ENCODE results near the gene AQP12B. TPM values are rescaled to one million over a fixed set of nuclear protein-coding genes. Genes with fewer than 3 reads are reported as not detected.
A peak's percentile ranks its signal among the peaks of the same experiment; 100 is the strongest.

AQP12B gene
- total and polyA plus RNA-seq, 2 of the 8 experiments (the other 6 are each of a cell fraction or from before 2014, with no cell fraction given), result not detected

DNA sequence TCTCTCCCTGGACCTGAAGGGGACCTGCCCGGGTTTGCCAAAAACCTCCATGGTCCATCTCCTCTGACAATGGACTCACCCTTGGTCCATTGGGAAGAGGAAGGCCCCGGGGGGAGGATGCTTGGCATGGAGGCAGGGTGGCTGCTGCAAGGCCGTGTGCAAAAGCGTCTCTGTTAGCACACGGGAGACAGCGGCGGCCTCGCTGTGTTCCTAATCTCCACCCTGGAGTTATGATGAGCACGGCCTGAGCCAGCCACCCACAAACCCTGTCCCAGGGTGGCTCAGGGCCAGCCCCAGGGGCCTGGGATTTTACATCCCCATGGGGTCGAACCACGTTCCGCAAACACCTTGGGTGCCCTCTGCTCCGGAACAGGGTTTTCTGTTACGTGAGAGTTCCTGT is 44.8 kb upstream of the AQP12B start:
- Histone ChIP-seq H2AK5ac (ENCODE audit: low read depth, low read length) (no peak overlapping the region), H4K5ac (ENCODE audit: insufficient read length, low read depth, low read length) (no peak overlapping the region), H3K79me2 (ENCODE audit: control insufficient read depth in 1 of 2, insufficient read depth in 2 of 2, low read length in 2 of 2) (no peaks in the 10 kb centered on the region), H3K56ac (replicated peaks; ENCODE audit: insufficient read length, low read depth, low read length) (no peak overlapping the region), H3K14ac (ENCODE audit: insufficient read length) (no peak overlapping the region), H3K23ac (ENCODE audit: insufficient read length) (no peak overlapping the region), H2BK15ac (ENCODE audit: low read length) (no peak overlapping the region), H3K23me2 (ENCODE audit: low read depth, low read length) (peaks cover 4% of the 10 kb centered on the region; the same call in 1 of the 2 replicates), H3K79me1 (ENCODE audit: low read depth, low read length) (no peaks in the 10 kb centered on the region; the same call in 1 of the 2 replicates), H3K9me3 (ENCODE audit: insufficient read depth in 2 of 2, low read depth in 1 of 2, low read length in 1 of 2) (no peaks in the 10 kb centered on the region), H3K36me3 (ENCODE audit: control insufficient read depth in 2 of 4, insufficient read depth in 4 of 4, low read length in 3 of 4) (peaks cover 12 to 54% (median 40%) of the 10 kb centered on the region in 4 experiments), H2BK12ac (ENCODE audit: low read depth, low read length) (no peak overlapping the region), H3K4me3 (ENCODE audit: extremely low read depth in 1 of 4, insufficient read depth in 2 of 4, low read depth in 3 of 4, low read length in 4 of 4) (no peak overlapping the region), H3K9ac (replicated peaks in 1 of 4; ENCODE audit: extremely low read depth in 1 of 4, low read depth in 3 of 4, low read length in 3 of 4) (no peak overlapping the region), H2BK20ac (ENCODE audit: low read length) (no peak overlapping the region), H4K8ac (ENCODE audit: extremely low read depth, insufficient read depth, low read length) (peak overlapping the region; percentile 64; the same call in 1 of the 2 replicates), H3K27me3 (replicated peaks in 1 of 4; ENCODE audit: control insufficient read depth in 3 of 4, extremely low read depth in 1 of 4, insufficient read depth in 3 of 4, low read length in 3 of 4) (no peaks in the 10 kb centered on the region), H3K4me1 (replicated peaks in 1 of 4; ENCODE audit: control insufficient read depth in 3 of 4, insufficient read depth in 4 of 4, low read length in 3 of 4) (no peaks in the 10 kb centered on the region; a peak in 1 of 7 replicates), H2AFZ (ENCODE audit: low read length) (no peak overlapping the region), H2BK120ac (replicated peaks; ENCODE audit: low read depth, low read length) (no peak overlapping the region), H4K91ac (replicated peaks; ENCODE audit: insufficient read length, low read length) (no peak overlapping the region), H3K4ac (replicated peaks; ENCODE audit: insufficient read length, low read depth, low read length) (no peak overlapping the region), H3K18ac (ENCODE audit: extremely low read depth, low read length) (no peak overlapping the region), H4K20me1 (replicated peaks in 1 of 2; ENCODE audit: control insufficient read depth in 1 of 2, insufficient read depth in 2 of 2, low read length in 2 of 2) (peaks cover 2 to 15% of the 10 kb centered on the region in 2 experiments), H2BK5ac (ENCODE audit: low read depth, low read length) (no peak overlapping the region; the same call in 1 of the 2 replicates), H3K4me2 (ENCODE audit: insufficient read depth in 1 of 2, low read depth in 2 of 2, low read length in 2 of 2) (no peak overlapping the region), H3K27ac (ENCODE audit: low read depth, low read length) (no peak overlapping the region)
- DNase-seq (ENCODE audit: low read depth in 1 of 2, low spot score in 2 of 2), result no peak
- ChIA-PET CTCF (ENCODE audit: partially characterized antibody) (interaction anchor here (1.9 kb wide), 1 partner anchor 12 kb away, joined by 7 read pairs; no protein-coding TSS in a partner anchor), POLR2A (ENCODE audit: partially characterized antibody) (interaction anchor here (0.8 to 3.9 kb wide), 5 partner anchors 12 to 49 kb away, joined by 3 to 19 read pairs (median 4); no protein-coding TSS in a partner anchor)
- no peak for FAIRE-seq
- 89% methylated on average over 12 of the region's 14 CpGs; no CpG with 5 or more reads in 1 of the 2 experiments for WGBS, 2 experiments (ENCODE audit: extremely low coverage in 1 of 2, insufficient coverage in 1 of 2, insufficient read length in 1 of 2, insufficient replicate concordance in 2 of 2, low coverage in 1 of 2, low lambda C conversion rate in 2 of 2, missing lambda C conversion rate in 1 of 2)
- TF ChIP-seq, protein P1, sequence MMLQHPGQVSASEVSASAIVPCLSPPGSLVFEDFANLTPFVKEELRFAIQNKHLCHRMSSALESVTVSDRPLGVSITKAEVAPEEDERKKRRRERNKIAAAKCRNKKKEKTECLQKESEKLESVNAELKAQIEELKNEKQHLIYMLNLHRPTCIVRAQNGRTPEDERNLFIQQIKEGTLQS (IDR thresholded peaks at IDR 0.05; ENCODE audit: insufficient read depth, low read depth, low read length), result no peak
- no peak for TF ChIP-seq JUND (IDR thresholded peaks at IDR 0.05; ENCODE audit: low read length)
- no peak for TF ChIP-seq CBX5 (IDR thresholded peaks at IDR 0.05; ENCODE audit: low read depth, low read length)
- TF ChIP-seq RBBP5 (IDR thresholded peaks at IDR 0.05; ENCODE audit: borderline replicate concordance, low read depth, low read length), result no peak
- TF ChIP-seq CREB1 (IDR thresholded peaks at IDR 0.05), result no peak
- no peak for TF ChIP-seq USF2 (IDR thresholded peaks at IDR 0.05; ENCODE audit: low read length)
- TF ChIP-seq CHD2 (IDR thresholded peaks at IDR 0.05; ENCODE audit: low read length), result no peak
- no peak for TF ChIP-seq NANOG (IDR thresholded peaks at IDR 0.05; ENCODE audit: insufficient read depth, low read depth, low read length, poor library complexity, severe bottlenecking)
- no peak for TF ChIP-seq SP2 (IDR thresholded peaks at IDR 0.05; ENCODE audit: low read length)
- no peak for TF ChIP-seq TEAD4 (IDR thresholded peaks at IDR 0.05; ENCODE audit: low read depth, low read length)
- TF ChIP-seq BCL11A (IDR thresholded peaks at IDR 0.05; ENCODE audit: low read depth in 2 of 2, low read length in 2 of 2), result no peak
- TF ChIP-seq RNF2 (IDR thresholded peaks at IDR 0.05; ENCODE audit: borderline replicate concordance, low read depth, low read length, missing control alignments, poor library complexity, severe bottlenecking), result no peak
- TF ChIP-seq SP1 (IDR thresholded peaks at IDR 0.05; ENCODE audit: low read depth, low read length), result no peak
